Aorta (tissue), 5 donors: ENCODE data around the gene METTL3. TPM values are rescaled to one million over a fixed set of nuclear protein-coding genes. Genes with fewer than 3 reads are reported as not detected.
A peak's percentile ranks its signal among the peaks of the same experiment; 100 is the strongest.

Source experiments
- ATAC-seq: fragments of 200-7000 bp; cut with Tn5 transposase; one replicate; pipeline ENCODE4 v1.9.1; 2022; ENCODE audit warnings: moderate library complexity; ENCODE audit not compliant: low FRiP score
- DNase-seq, 2 donors: peaks; one replicate each; pipeline ENCODE4 v3.0.0-alpha.2; 2020
- H3K27ac ChIP-seq, 2 donors: one replicate each; pipeline ENCODE4 v1.5.1; 2013; ENCODE audit warnings: low read length in 2 of 2, mild to moderate bottlenecking in 2 of 2, moderate library complexity in 2 of 2, control low read depth in 1 of 2, inconsistent platforms in 1 of 2, low read depth in 1 of 2
- H3K27me3 ChIP-seq, 2 donors: one replicate each; pipeline ENCODE4 v1.6.1; 2013; ENCODE audit warnings: control low read depth in 1 of 2, low read length in 1 of 2, mild to moderate bottlenecking in 1 of 2, moderate library complexity in 1 of 2; ENCODE audit not compliant: insufficient read depth in 2 of 2, control insufficient read depth in 1 of 2
- H3K36me3 ChIP-seq, 2 donors: one replicate each; pipeline ENCODE4 v1.6.1; 2013; ENCODE audit warnings: control low read depth in 1 of 2, low read length in 1 of 2, mild to moderate bottlenecking in 1 of 2; ENCODE audit not compliant: insufficient read depth in 2 of 2, control insufficient read depth in 1 of 2
- H3K4me1 ChIP-seq, 2 donors: one replicate each; pipeline ENCODE4 v1.6.1; 2013; ENCODE audit warnings: low read length in 2 of 2, control low read depth in 1 of 2, mild to moderate bottlenecking in 1 of 2, moderate library complexity in 1 of 2; ENCODE audit not compliant: insufficient read depth in 2 of 2, control insufficient read depth in 1 of 2
- H3K4me3 ChIP-seq, 2 donors: one replicate each; pipeline ENCODE4 v1.5.1; 2013; ENCODE audit warnings: low read length in 2 of 2, control low read depth in 1 of 2, mild to moderate bottlenecking in 1 of 2
- H3K9me3 ChIP-seq: one replicate; pipeline ENCODE4 v1.6.1; 2013; ENCODE audit warnings: mild to moderate bottlenecking, low read length; ENCODE audit not compliant: control insufficient read depth
- WGBS, 2 donors: extraction: QIAGEN DNeasy Blood & Tissue Kit; methylation state at CpG; one replicate each; pipeline ENCODE4 v1.1.7; 2013; 5-methylcytosine and 5-hydroxymethylcytosine counted together
- intact Hi-C, 2 donors: fragments of 100-400 bp; cut with DNase I; formaldehyde crosslinking; loops; one replicate each; pipeline versions ENCODE4 v1.14.2 to v1.15.0; 2022
- polyA plus RNA-seq, 2 donors: library from polyadenylated mRNA; stranded (reverse); fragments of 200-250 nt; gene quantifications; one replicate each; pipeline ENCODE4 v1.2.3, GENCODE V29; 2013
- total RNA-seq, 2 donors: library from RNA; stranded (reverse); fragmentation: NEBNext Ultra II Directional; extraction: Animal tissue kit (Norgen Biotek cat#: 25700); gene quantifications; one replicate each; pipeline ENCODE4 v1.2.1, GENCODE V29; 2021
- donor health status: healthy with polysubstance abuse.
- donor health status: Bipolar disorder and iron deficiency.
- donor health status: DM: no; HTN: no; CAD: no.
- donor health status: DM: no; HTN: no; CAD: no.
- donor health status: DM: yes; HTN: yes; CAD: no.

Gene METTL3
- total and polyA plus RNA-seq, 4 donors, result 8.6 to 48.4 (median 39.0) TPM

DNA sequence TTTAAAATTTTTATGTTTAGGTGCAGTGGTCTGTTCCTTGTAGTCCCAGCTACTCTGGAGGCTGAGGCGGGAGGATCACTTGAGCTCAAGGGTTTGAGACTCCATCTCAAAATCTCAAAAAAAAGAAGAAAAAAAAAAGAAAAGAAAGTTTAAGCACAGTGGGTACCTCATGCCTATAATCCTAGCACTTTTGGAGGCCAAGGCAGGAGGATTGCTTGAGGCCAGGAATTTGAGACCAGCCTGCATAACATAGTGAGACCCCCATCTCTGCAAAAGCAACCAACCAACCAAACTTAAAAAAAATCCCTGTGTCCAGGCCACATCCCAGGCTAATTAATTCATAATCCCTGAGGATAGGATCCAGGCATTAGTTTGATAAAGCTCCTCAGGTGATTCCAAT, 18.4 kb upstream of the METTL3 start:
- WGBS, 2 donors, result 98 to 100% methylated on average over 1 of the region's 1 CpG
- Histone ChIP-seq H3K4me3 (no peak overlapping the region), H3K27ac (no peak overlapping the region), H3K36me3 (no peaks in the 10 kb centered on the region), H3K4me1 (no peaks in the 10 kb centered on the region), H3K27me3 (no peaks in the 10 kb centered on the region), H3K9me3 (no peaks in the 10 kb centered on the region)
- no peak for ATAC-seq
- intact Hi-C loops, result no loop called here
- DNase-seq, result no peak

DNA sequence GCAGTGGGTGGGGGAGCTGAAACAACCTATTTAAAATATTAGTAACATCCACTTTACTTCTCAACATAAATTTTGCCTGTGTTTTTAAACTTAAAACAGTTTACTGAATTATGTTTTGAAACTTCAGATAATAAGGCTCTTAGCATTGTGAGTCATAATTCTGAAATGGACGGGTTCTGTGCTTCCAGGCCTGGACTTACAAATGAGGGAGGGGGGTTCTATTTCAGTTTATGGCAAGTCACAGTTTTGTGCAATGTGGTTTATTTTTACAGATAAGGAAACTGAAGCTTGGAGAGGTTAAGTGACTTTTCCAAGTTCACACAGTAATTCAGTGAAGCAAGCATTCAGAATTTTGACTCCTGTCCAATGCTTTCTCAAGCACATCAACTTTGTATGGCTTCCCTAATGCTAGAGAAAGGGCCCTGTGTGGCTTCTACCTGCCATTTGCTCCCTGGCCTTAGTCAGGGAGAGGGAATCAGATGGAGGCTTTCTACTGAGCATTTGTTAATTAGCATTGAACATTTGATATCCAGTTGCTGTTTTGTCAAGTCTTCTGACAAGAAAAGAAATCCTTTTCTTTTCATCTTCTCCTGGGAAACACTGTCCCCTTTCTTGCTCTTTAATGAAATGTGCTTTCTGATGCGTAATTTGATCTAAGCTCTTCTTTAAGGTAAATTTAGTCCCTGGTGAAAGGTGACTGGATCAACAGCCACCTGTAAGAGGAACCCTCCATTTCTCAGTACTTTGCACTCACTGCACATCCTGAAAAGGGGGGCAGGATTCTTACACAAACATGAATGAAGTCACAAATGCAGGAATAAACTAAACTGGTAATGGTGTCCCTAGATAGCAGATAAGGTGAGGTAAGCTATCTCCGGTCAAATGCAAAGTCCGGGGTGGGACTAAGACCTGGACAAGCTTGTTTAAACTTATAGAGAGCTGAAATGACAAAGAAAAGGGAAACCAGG, 17.5 kb upstream of the METTL3 start:
- WGBS, 2 donors, result 71 to 79% methylated on average over 4 of the region's 4 CpGs
- Histone ChIP-seq H3K27me3 (no peaks in the 10 kb centered on the region), H3K9me3 (no peaks in the 10 kb centered on the region), H3K4me3 (no peak overlapping the region), H3K27ac (no peak overlapping the region), H3K36me3 (no peaks in the 10 kb centered on the region), H3K4me1 (no peaks in the 10 kb centered on the region)
- intact Hi-C loops, result no loop called here
- ATAC-seq (no peak), DNase-seq (no peak)

DNA sequence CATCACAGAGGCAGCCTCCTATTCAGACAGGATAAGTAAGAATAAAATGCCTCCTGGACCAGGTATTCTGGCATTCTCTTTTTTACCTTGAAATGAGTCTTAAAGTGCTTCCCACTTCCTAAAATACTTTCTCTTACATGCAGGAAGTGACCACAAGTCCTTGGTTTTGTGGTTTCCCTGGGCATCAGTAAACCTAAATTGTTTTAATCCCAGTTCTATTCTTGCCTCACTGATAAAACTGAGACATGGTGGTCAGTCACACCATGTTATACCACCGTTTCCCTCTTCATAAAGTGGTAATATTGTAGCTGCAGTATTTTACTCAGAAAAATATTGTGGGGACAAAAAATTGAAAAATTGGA, 16.2 kb upstream of the METTL3 start:
- H3K27ac ChIP-seq, result no peak overlapping the region

GRCh38 chr14:21526672-21527317, 15.7 kb upstream of the METTL3 start:
- Histone ChIP-seq H3K4me1 (no peaks in the 10 kb centered on the region), H3K4me3 (peak overlapping the region; percentile 62 to 97), H3K27ac (no peak overlapping the region), H3K9me3 (no peaks in the 10 kb centered on the region), H3K36me3 (no peaks in the 10 kb centered on the region), H3K27me3 (no peaks in the 10 kb centered on the region)
- 11 to 13% methylated on average over 13 of the region's 13 CpGs for WGBS, 2 donors
- DNase-seq, result no peak
- no peak for ATAC-seq
- intact Hi-C loops, result loop anchor here in 1 of 2 donors (1.0 kb wide), 1 partner anchor 15 kb away; the partner anchor contains the start of gene METTL3

More for the DNA sequence above, 16.2 kb upstream of the METTL3 start:
- intact Hi-C loops, result no loop called here
- Histone ChIP-seq H3K36me3 (no peaks in the 10 kb centered on the region), H3K4me3 (no peak overlapping the region), H3K9me3 (no peaks in the 10 kb centered on the region), H3K4me1 (no peaks in the 10 kb centered on the region), H3K27me3 (no peaks in the 10 kb centered on the region)
- ATAC-seq (no peak), DNase-seq (no peak)
- 44 to 52% methylated on average over 1 of the region's 1 CpG for WGBS, 2 donors

DNA sequence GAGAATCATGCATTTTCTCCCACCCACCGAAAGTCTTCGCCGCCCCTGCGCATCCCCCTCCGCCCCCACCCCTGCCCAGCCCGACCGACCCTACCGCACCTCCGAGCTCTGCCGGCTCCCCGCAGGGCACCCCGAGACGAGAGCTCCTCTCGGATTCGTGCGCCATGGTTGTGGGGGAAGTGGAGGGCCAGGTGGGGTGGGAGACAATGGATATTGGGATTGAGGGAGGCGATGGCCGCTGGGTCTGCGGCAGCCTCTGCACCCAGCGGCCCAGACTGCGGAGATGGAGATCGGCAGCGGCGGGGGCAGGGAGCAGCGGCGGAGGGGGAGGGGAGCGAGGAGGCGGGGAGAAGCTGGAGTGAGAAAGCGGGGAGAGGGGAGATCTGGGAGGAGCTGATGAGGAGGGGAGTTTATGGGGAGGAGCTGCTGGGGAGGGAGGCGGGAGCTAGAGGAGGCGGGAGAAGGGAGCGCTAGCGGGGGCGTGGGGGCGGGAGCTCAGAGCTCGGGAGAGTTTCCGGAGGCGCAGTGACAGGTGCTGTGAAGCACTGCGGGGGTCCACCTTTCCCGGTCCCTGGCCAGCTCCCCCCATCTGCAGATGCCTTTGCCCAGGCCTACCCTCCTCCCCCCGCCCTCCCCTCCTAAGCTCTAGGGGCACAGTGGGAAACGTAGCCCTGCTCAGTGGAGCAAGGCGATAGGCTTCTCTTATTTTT, 15.0 kb upstream of the METTL3 start, which contains the start of gene SALL2:
TSS of gene SALL2 (minus strand) at position 385 of the 710 bp plus-strand sequence. CDS start at position 166, 219 bp downstream.
- intact Hi-C loops, result loop anchor here in 1 of 2 donors (1.0 kb wide), 1 partner anchor 15 kb away; the partner anchor contains the start of gene METTL3
- peak within 1 kb of the TSS; percentile 62 to 97 for H3K4me3 ChIP-seq
- no peak within 1 kb of the TSS for H3K27ac ChIP-seq
- H3K9me3 ChIP-seq, result no peaks in the 10 kb centered on the region
- no peaks in the 10 kb centered on the region for H3K36me3 ChIP-seq
- H3K27me3 ChIP-seq, result no peaks in the 10 kb centered on the region
- H3K4me1 ChIP-seq, result no peaks in the 10 kb centered on the region
- DNase-seq (peak; percentile 83 to 91), ATAC-seq (peak; percentile 89)
- WGBS, 2 donors, result 0 to 1% methylated on average over 35 to 43 of the region's 43 CpGs

GRCh38 chr14:21525571-21525961, 14.4 kb upstream of the METTL3 start:
- no peaks in the 10 kb centered on the region for H3K27me3 ChIP-seq
- DNase-seq (no peak), ATAC-seq (peak; percentile 43)
- H3K27ac ChIP-seq, result no peak overlapping the region
- intact Hi-C loops, result no loop called here
- no peaks in the 10 kb centered on the region for H3K36me3 ChIP-seq
- WGBS, 2 donors, result 24 to 36% methylated on average over 8 to 12 of the region's 12 CpGs
- H3K9me3 ChIP-seq, result no peaks in the 10 kb centered on the region
- H3K4me1 ChIP-seq, result no peaks in the 10 kb centered on the region
- peak overlapping the region; percentile 62 to 97 for H3K4me3 ChIP-seq

DNA sequence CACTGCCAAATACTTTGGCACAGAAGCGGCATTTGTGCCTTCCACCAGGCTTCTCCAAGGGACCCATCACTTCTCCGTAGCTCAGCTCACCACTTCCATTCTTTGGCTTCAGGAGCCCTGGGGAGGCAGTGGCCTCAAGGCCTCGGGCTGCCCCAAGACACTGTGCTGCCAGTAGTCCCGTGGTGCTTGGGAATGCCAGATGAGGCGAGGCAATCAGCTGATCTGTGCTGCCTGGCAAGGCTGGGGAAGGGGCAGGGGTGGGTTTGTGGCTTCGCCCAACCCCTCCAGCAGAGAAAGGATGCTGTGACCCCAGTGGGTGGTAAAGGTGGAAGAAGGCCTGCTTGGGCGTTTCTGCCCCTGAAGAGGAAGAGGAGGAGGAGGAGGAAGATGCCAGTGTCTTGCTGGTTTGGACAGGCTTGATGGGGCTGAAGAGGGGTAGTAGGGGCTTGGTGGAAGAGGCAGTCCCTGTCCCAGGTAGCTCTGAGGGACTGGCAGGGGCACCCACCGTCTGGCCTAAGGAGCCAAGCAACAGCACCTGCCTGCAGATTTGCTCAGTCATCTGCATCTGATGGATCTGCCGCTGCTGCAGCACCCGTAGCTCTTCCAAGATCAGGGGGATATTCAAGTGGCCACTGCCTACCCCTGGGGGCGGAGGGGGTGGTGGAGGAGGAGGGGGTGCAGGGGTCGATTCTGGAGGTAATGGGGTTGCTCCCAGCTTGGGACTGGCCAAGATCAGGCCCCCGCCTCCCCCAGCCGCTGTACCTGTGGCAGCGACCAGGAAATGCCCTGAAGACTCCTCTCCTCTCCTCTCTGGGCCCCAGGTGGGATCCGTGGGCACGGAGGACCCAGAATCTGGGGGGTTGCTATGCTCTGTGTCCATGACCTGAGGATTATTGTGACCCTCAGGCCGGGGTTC, 13.7 kb upstream of the METTL3 start:
- H3K4me1 ChIP-seq, result no peaks in the 10 kb centered on the region
- no peaks in the 10 kb centered on the region for H3K9me3 ChIP-seq
- intact Hi-C loops, result no loop called here
- ATAC-seq (no peak), DNase-seq (peak in 1 of 2 donors; percentile 76)
- no peaks in the 10 kb centered on the region for H3K36me3 ChIP-seq
- H3K4me3 ChIP-seq, result no peak overlapping the region
- H3K27me3 ChIP-seq, result no peaks in the 10 kb centered on the region
- no peak overlapping the region for H3K27ac ChIP-seq
- 81 to 88% methylated on average over 18 of the region's 18 CpGs for WGBS, 2 donors

GRCh38 chr14:21523203-21523602, 12.1 kb upstream of the METTL3 start:
- intact Hi-C loops, result no loop called here
- WGBS, 2 donors, result 77 to 78% methylated on average over 7 of the region's 7 CpGs
- no peak overlapping the region for H3K4me3 ChIP-seq
- no peak overlapping the region for H3K27ac ChIP-seq
- ATAC-seq (no peak), DNase-seq (no peak)
- H3K9me3 ChIP-seq, result no peaks in the 10 kb centered on the region
- no peaks in the 10 kb centered on the region for H3K4me1 ChIP-seq
- no peaks in the 10 kb centered on the region for H3K36me3 ChIP-seq
- H3K27me3 ChIP-seq, result no peaks in the 10 kb centered on the region
